NAMALWA (cell line): ENCODE results near the gene DISP3.

Experiments used
- DNase-seq: peaks from one replicate; pipeline ENCODE4 v3.0.0-alpha.2; 2015; ENCODE audit warnings: low spot score

DISP3 gene

DNA sequence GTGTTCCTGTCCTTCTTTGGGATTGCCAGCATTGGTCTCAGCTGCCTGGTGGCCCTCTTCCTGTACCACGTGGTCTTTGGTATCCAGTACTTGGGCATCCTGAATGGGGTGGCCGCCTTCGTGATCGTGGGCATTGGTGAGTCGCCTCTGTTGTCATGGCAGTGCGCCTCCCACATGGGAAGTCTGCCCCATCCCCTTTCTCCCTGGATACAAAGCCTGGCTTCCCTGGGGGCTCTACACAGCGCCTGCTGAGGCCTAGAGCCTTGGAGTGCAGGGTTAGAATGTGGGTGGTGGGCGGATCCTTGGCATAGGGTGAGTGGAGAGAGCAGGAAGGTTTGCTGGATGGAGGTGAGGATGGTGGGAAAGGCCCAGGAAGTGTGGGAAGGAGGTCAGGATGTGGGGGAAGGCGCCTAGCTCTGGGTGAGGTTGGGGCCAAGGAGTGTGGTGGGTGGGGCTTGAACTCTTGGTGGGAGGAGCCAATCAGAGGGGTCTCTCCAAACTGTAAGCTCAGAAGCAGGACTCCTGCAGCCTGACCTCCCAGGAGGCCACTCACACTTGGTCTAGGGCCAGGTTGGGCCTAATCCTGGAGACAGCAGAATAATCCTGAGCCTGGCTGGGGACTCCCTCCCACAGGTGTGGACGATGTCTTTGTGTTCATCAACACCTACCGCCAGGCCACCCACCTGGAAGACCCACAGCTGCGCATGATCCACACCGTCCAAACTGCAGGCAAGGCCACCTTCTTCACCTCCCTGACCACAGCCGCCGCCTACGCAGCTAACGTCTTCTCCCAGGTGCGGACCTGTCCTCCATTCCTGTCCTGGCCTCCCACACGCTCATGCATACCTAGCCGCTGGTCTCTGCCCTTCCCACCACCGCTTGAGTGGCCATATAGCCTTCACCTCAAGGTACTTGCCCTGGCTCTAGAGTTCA lies 36.7 kb downstream of the DISP3 start:
- no peak for DNase-seq

DNA sequence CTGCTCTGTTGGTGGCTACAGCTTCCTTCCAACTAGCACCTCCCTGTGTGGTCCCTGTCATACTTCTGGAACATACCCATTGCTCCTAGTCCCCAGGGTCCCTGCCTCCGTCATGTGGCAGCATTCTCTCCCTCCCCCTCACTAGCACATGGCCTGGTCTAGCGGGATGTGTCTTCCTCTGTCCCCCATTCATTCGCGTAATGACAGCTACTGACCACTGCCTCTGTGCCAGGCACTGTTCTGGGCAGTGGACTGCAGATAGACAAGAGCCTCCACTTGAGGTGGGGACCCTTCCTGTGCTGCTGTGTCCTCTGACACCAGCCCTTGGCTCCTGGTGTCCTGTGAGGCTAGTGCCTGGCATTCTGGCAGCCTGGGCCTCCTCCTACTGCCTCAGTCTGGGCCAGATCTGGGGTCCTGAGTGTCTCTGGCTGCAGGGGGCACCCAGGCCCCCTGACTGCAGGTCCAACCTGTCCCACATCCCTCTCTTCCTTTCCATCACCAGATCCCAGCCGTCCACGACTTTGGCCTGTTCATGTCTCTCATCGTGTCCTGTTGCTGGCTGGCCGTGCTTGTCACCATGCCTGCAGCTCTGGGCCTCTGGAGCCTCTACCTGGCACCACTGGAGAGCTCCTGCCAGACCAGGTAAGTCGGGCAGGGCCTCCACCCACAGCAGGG lies 38.1 kb downstream of the DISP3 start:
- DNase-seq, result no peak

DNA sequence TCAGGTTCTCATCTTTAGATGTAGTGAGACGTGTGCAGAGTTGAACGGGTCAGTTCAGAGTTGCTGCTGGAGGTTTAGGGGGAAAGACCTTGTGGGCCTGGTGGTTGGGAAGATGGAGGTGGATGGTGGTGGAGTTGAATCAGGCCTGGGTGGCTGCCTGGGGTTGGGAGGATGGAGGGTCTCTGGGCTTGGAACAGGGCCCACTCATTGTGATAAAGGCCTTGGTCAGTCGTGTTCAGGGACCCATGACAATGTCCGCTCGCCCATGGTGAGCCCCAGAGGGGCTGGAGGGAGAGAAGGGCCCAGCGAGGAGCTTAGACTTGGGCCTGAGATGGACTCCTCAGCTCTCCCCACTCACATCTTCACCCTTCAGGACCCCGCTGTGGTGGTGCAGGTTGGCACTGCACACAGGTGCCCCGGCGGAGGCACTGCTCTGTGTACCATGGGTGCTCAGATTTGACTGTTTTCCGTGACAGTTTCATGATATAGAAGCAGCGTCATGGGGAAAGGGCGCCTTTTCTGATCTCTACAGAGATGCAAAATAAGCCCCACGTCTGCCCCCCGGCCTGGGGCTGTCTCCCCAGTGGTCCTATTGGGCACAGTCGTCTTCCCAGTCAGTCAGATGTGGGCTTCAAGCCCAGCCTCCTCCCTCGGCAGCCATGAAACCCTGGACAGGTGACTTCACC lies 39.2 kb downstream of the DISP3 start:
- no peak for DNase-seq

DNA sequence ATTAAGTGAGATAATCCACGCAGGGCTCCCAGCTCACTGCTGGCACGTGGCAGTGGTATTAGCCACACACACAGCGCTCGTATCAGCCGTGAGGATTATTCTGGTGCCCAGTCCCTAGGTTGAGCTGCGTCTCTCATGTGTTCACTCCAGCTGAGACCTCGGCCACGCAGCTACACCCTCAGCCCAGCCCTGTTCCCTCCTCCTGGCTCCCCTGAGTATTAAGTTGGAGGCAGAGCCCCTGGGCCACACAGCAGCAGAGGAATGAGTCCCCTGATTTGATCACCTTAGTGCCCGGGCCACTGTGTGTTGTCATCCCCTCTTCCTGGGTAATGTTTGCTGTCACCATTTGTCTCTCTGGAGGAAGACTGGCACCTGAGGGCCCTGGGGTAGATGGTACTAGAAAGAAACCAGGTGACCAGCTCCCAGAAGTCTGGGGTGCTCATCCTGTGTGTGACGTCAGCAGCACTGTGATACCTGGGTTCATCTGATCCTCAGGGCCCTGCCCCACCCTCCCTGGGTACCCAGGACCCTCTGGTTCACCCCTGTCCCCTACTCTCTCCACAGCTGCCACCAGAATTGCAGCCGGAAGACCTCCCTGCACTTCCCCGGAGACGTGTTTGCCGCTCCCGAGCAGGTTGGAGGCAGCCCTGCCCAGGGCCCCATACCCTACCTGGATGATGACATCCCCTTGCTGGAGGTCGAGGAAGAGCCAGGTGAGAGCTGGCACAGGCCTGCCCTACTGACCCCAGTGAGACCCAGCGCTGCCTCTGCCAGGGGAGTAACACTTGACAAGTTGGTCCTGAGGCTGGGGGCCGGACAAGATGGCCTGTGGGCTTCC lies 40.1 kb downstream of the DISP3 start:
- DNase-seq, result no peak

DNA sequence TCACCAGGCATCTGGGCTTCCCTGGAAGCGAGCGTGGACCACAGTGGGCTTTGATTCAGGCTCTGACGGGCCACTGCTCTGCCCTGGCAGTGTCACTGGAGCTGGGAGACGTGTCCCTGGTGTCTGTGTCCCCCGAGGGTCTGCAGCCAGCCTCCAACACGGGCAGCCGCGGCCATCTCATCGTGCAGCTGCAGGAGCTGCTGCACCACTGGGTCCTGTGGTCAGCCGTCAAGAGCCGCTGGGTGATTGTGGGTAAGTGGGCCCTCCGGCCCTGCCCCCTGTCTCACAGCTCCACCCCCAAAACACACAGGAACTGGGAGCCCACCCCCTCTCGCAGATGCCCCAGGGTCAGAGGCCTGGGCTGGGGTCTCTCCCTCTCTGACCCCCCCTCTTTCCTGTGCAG lies 40.7 kb downstream of the DISP3 start:
- DNase-seq, result no peak

DNA sequence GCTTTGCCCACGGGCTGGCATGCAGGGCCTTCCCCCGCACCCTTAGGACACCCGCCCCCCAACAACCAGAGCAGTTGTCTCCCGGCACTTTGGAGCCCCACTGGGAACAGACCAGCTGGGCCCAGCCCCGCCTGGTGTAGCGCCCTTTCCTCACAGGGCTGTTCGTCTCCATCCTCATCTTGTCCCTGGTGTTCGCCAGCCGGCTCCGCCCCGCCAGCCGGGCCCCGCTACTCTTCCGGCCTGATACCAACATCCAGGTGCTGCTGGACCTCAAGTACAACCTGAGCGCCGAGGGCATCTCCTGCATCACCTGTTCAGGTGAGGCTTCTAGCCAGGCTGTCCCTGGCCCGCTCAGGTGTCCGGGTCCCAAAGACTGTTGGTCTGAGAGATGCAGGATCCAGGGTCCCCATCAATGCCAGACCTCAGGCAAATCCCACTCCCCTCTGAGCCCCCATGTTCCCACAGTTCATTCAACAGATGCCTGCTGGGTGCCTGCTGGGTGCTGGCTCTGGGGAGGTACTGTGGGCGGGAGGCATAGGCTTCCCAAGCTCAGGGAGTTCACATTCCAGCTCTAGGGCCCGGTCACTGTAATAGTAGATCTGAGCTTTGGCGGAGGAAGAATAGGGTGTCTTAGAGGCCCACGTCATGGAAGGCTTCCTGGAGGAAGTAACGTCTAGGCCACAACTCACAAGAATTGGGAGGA lies 41.7 kb downstream of the DISP3 start:
- no peak for DNase-seq

DNA sequence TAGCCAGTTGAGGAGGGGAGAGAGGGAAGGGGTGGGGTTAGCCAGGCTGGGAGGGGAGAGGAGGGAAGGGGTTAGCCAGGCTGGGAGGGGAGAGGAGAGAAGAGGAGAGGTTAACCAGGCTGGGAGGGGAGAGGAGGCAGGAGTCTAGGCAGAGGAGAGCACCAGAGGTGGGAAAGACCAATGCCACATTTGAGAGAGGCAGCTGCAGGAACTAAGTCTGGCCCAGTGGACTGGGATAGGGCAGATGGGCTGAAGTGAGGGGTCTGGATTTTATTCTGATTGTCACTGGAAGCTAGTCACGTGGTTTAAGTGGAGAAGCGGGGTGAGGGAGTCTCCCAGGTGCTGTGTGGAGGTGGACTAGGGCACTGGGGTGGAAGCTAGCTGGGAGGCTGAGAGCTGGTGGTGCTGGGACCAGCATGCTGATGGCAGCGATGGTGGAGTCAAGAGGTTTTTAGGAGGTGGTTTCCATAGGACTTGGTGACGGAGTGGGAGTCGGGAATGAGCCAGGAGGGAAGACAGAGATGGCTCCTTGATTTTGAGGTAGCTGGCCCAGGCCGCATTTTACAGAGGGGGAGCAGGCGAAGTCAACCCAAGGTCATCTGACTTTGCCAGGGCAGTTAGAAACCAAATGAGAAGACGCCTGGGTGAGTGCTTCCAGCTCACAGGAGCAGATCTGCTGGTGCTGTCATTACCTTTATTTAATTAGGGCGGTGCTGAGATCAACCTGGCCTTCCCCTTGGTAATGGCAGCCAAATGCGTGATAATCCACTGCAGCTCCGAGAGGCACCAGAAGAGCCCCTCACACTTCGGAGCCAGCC lies 42.8 kb downstream of the DISP3 start:
- no peak for DNase-seq

DNA sequence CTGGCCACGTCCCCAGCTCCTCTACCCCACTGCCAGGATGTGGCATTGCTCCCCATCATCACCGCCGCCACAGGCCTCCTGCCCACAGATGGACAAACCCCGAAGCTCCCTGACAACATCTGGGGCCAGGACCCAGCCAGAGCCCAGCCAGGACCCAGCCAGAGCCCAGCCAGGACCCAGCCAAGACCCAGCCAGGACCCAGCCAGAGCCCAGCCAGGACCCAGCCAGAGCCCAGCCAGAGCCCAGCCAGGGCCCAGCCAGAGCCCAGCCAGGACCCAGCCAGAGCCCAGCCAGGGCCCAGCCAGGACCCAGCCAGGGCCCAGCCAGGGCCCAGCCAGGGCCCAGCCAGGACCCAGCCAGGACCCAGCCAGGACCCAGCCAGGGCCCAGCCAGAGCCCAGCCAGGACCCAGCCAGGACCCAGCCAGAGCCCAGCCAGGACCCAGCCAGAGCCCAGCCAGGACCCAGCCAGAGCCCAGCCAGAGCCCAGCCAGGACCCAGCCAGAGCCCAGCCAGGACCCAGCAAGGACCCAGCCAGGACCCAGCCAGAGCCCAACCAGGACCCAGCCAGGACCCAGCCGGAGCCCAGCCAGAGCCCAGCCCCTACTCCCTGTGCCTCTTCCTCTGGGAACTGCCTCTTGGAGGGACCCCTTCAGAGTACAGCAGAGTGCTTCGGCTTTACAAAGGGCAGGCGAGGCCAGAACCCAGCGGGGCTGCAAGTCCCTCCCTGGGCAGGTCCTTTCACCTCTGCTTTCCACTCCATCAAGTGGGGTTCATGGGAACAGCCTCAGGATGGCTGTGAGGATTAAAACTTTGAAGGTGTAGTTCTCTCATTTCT lies 43.7 kb downstream of the DISP3 start:
- DNase-seq, result no peak

DNA sequence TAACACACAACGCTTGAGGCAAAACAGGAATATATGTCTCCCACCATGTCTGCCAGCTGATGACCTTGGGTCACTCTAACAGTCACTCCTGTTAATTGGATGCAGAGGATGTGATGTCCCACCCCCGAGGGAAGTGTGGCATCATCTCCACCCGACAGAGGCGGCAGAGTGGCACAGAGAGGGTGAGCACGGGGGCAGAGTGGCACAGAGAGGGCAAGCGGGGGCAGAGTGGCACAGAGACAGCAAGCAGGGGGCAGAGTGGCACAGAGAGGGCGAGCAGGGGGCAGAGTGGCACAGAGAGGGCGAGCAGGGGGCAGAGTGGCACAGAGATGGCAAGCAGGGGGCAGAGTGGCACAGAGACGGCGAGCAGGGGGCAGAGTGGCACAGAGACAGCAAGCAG lies 44.3 kb downstream of the DISP3 start:
- DNase-seq, result no peak

DNA sequence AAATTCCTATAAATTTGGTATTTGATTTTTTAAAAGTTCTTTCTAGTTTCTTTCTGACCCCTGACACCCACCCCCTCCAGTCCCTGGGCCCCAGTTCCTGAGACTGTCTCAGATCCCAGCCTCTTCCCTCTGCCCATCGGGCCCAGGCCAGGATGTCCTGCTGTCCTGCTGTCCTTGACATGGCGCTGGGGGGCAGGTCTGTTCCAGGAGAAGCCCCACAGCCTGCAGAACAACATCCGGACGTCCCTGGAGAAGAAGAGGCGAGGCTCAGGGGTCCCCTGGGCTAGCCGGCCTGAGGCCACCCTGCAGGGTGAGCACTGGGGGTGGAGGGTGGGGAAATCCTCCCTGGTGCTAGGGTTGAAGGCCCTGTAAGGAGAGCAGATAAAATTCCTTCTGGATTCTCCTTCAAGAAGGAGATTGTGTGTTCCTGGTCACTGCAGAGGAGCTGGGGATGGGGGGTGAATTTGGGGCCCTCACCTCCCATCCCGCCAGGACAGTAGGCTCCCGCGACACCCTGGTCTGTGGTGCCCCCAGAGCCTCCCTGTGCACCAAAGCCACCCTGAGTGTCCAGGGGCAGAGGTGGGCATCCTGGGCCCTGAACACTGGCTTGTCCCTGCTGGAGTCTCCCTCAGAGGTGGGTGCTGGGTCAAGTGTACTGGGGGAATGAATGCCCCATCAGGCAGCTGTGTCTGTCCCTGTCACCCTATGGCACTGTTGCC lies 45.0 kb downstream of the DISP3 start:
- no peak for DNase-seq

DNA sequence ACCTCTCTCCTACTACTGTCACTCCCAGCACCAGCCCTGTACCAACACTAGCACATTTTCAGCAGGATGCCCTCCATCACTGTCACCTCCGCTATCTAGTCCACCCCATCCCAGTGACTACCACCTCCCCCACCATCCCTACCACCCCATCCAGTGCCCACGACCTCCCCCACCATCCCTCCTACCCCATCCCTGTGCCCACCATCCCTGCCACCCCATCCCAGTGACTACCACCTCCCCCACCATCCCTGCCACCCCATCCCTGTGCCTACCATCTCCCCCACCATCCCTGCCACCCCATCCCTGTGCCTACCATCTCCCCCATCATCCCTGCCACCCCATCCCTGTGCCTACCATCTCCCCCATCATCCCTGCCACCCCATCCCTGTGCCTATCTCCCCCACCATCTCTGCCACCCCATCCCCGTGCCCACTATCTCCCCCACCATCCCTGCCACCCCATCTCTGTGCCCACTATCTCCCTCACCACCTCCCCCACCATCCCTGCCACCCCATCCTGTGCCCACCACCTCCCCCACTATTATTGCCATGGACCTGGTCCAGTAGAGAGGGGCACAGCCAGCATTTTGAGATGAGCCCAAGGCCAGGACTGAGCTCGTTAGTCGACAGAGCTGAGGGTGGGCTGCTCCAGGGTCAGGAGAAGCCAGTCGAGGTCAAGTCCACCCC lies 45.7 kb downstream of the DISP3 start:
- DNase-seq, result no peak

DNA sequence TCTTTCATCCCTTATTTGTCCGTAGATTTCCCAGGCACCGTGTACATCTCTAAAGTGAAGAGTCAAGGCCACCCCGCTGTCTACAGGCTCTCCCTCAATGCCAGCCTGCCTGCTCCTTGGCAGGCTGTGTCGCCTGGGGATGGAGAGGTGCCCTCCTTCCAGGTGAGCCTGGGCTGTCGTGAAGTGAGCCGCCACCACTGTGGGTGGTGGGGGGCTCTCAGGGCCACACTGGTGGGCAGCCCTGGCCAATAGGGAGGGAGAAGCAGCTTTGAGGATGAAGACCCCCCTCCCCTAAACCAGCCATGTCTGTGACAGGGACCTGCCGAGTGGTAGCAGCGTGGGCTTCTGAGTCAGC lies 46.2 kb downstream of the DISP3 start:
- DNase-seq, result no peak

DNA sequence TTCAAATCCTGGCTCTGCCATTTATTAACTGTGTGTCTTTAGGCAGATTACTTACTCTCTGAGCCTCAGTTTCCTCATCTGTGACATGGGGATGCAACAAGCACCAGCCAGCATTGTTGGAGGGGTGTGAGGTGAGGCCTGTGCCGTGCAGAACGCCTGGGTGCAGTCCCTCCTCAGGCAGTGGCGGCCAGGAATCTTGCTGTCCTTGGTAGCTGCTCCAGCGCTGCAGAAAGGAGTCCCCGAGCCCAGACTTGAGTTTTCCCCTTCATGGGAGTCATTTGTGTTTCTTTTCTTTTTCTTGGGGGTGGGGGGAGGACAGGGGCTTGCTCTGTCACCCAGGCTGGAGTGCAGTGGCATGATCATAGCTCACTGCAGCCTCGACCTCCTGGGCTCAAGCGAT lies 46.6 kb downstream of the DISP3 start:
- no peak for DNase-seq

DNA sequence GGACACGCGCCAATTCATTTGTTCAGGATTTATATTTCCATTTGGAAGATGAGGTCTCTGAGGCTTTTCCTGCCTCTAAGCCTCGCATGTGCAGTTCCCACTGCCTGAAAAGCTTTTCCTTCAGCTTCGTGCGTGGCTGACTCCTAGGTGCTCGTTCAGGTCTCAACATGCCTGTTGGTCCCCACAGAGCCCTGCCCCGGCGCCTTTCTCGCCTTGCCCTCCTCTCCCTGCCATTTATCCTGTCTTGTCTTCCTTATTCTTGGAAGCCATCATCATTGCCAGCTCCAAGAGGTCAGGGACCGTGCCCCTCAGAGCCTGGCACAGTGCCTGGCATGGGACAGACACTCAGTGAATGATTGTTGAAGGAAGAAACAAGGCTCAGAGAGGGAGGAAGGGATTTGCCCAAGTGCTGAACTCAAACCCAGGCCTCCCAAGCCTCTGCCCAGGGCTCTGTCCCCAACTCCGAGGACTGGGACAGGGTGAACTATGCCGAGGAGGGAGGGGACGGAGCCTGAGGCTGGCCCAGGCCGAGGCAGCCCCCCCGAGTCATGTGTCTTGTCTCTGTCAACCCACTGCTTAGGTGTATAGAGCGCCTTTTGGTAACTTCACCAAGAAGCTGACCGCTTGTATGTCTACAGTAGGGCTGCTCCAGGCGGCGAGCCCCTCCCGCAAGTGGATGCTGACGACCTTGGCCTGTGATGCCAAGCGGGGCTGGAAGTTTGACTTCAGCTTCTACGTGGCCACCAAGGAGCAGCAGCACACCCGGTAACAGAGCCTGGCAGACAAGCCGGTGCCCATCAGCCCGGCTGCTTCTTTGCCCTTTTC lies 47.3 kb downstream of the DISP3 start:
- no peak for DNase-seq

DNA sequence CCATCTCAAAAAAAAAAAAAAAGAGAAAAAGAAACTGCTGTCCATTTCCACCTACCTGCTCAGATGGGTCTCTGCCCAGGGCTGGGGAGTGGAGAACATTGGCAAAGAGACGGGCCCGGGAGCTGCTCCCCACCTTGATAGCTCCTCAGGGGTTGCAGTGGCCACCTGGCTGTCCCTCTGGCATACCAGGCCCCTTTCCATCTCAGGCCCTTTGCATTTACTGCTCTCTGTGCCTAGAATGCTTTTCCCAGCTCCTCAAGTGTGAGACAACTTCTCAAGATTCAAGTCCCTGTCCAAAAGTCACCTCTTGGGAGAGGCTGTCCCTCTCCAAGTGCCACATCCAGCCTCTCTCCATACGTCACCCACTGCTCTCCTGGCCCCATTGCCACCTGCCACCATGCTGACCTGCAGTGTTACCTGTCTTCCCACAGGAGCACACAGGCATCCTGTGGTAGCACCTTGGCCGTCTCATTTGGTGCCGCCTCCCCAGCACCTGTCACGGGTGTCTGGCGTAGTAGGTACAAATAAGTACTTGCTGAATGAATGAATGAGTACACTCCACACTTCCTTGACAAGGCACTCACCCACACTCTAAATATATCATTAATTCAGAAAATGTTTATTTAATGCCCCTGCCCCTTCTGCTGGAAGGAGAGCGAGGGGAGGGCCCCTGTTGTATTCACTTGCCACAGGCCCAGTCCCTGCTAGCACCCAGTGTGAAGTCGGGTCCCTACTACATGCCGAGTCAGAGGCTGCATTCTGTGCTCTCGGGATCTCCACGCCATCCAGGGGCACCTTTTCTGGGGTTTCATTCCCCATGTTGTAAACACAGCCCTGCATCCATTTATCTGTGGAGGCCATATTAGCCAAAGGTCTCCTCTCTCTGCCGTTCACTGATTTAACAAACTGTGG lies 48.8 kb downstream of the DISP3 start:
- DNase-seq, result no peak

DNA sequence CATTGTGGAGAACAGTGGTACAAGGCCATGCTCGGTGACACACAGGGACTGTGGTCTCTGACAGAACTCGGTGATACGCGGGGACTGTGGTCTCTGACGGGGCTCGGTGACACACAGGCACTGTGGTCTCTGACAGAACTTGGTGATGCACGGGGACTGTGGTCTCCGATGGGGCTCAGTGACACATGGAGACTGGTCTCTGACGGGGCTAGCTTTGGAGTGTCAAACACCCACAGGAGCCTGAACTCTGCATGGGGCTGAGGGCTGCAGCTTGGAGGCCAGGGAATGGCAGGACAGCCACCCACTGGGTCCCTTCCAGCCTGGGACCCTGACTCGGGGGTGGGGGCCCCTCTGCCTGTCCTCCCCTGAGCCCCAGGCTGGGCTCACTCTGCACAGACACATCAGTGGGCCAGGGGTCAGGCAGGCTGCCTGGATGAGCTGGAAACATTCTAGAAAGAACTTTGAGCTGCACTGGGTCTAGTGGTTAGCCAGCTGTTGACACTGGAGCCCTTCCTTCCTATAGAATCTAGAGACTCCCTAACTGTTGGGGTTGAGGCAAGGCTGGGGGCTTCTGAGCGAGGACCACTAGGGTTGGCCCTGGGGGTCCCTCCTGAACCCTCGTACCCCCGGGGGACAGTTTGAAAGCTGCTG lies 49.8 kb downstream of the DISP3 start:
- DNase-seq, result no peak
